ENCODE results near the gene ARHGEF3. TPM values are rescaled to one million over a fixed set of nuclear protein-coding genes. Genes with fewer than 3 reads are reported as not detected.
A peak's percentile ranks its signal among the peaks of the same experiment; 100 is the strongest.

Gene ARHGEF3
- total RNA-seq, 1 experiment from 2014 or later = 10.2 TPM

DNA sequence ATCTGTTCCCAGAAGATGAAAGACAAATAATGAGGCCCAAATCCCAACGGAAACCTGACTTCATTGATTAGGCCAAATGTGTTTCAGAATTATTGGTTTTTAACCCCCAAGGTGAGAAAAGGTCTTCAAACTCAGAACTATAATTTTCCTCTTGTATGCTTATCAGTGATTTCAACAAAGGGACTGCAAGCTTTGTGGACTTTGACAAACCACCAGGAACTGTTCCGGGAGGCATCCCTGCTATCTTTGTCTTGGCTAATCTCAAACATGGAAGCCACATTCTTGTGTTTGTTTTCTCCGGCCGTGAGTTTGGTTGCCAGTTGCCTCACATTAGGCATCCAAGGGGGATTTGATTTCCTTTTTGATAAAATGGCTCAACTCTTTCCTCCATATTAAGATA lies 19.5 kb downstream of the ARHGEF3 start:
- BruUV-seq (replicated peaks) = no TSS peak
- DNase-seq = peak; percentile 53 to 64

DNA sequence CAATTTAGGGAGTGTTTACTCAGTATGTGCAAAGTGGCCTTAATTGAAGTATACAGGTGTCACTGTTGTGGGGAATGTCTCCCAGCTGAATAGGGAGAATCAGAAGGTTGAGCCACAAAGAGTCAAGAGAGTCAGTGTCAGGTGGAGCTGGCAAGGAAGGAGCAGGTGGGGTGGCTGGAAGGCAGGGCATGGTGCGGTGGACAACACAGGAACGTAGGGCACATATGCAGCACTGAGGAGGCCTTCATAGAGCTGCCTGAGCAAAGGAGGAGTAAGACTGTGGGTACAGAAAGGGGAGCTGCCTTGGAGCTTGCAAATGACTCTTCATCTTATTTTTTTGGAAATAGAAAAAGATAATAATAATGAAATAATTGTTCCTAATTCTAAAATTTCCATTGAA lies 20.0 kb downstream of the ARHGEF3 start:
- no peaks in the 10 kb centered on the region for H3K27me3 ChIP-seq (replicated peaks; ENCODE audit: control insufficient read depth, insufficient read depth, low read length)
- Mint-ChIP-seq H3K36me3 (ENCODE audit: insufficient read depth, unreplicated experiment) (no peaks in the 10 kb centered on the region), H3K4me1 (ENCODE audit: low read depth, unreplicated experiment) (peaks cover 25% of the 10 kb centered on the region), H3K9me3 (ENCODE audit: unreplicated experiment) (no peaks in the 10 kb centered on the region), H3K27me3 (ENCODE audit: insufficient read depth, unreplicated experiment) (no peaks in the 10 kb centered on the region), H3K4me3 (ENCODE audit: unreplicated experiment) (no peak overlapping the region), H3K27ac (ENCODE audit: unreplicated experiment) (peak overlapping the region; percentile 14)
- intact Hi-C loops (cut with micrococcal nuclease; ENCODE audit: unreplicated experiment) = no loop called here
- CTCF ChIA-PET = interaction anchor here (0.7 to 1.4 kb wide), 3 partner anchors 18 to 79 kb away, joined by 3 to 11 read pairs (median 8); partner anchors contain the start of gene ARHGEF3
- no peaks in the 10 kb centered on the region for H3K36me3 ChIP-seq (ENCODE audit: control insufficient read depth, insufficient read depth, low read length)
- H3K4me1 ChIP-seq = peaks cover 23% of the 10 kb centered on the region
- no peak overlapping the region for H3K4me3 ChIP-seq (ENCODE audit: low read depth, low read length)
- H3K9me3 ChIP-seq = no peaks in the 10 kb centered on the region
- no TSS peak for BruUV-seq (replicated peaks)
- POLR2A ChIA-PET = no interaction called here
- TF ChIP-seq CTCF (IDR thresholded peaks at IDR 0.05; ENCODE audit: insufficient read depth in 1 of 2, low read depth in 1 of 2, low read length in 1 of 2, severe bottlenecking in 1 of 2, unreplicated experiment in 1 of 2) = no peak
- no peak for DNase-seq

More for the DNA sequence above, 19.5 kb downstream of the ARHGEF3 start:
- TF ChIP-seq CTCF (IDR thresholded peaks at IDR 0.05; ENCODE audit: insufficient read depth in 1 of 2, low read depth in 1 of 2, low read length in 1 of 2, severe bottlenecking in 1 of 2, unreplicated experiment in 1 of 2) = no peak
- Histone ChIP-seq H3K9me3 (no peaks in the 10 kb centered on the region), H3K4me3 (ENCODE audit: low read depth, low read length) (no peak overlapping the region), H3K27me3 (replicated peaks; ENCODE audit: control insufficient read depth, insufficient read depth, low read length) (no peaks in the 10 kb centered on the region), H3K4me1 (peaks cover 23% of the 10 kb centered on the region), H3K36me3 (ENCODE audit: control insufficient read depth, insufficient read depth, low read length) (no peaks in the 10 kb centered on the region)
- Mint-ChIP-seq H3K9me3 (ENCODE audit: unreplicated experiment) (no peaks in the 10 kb centered on the region), H3K4me1 (ENCODE audit: low read depth, unreplicated experiment) (peaks cover 25% of the 10 kb centered on the region), H3K27me3 (ENCODE audit: insufficient read depth, unreplicated experiment) (no peaks in the 10 kb centered on the region), H3K4me3 (ENCODE audit: unreplicated experiment) (no peak overlapping the region), H3K27ac (ENCODE audit: unreplicated experiment) (peak overlapping the region; percentile 40), H3K36me3 (ENCODE audit: insufficient read depth, unreplicated experiment) (no peaks in the 10 kb centered on the region)
- ChIA-PET POLR2A (no interaction called here), CTCF (interaction anchor here (0.7 to 1.4 kb wide), 3 partner anchors 17 to 80 kb away, joined by 3 to 11 read pairs (median 8); partner anchors contain the start of gene ARHGEF3)
- intact Hi-C loops (cut with micrococcal nuclease; ENCODE audit: unreplicated experiment) = no loop called here

DNA sequence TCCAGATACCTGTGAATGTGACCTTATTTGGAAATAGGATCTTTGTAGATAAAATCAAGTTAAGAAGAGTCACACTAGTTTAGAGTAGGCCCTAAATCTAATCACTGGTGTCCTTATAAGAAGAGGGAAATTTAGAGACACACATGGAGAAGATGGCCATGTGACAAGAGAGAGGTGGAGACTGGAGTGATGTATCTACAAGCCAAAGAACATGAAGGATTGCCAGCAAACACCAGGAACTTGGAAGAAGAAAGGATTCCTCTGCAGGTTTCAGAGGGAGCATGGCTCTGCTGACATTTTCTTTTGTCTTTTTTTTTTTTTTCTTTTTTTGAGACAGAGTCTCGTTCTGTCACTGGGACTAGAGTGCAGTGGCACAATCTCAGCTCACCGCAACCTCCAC lies 20.8 kb downstream of the ARHGEF3 start:
- BruUV-seq (replicated peaks) = no TSS peak
- intact Hi-C loops (cut with micrococcal nuclease; ENCODE audit: unreplicated experiment) = no loop called here
- peak overlapping the region; percentile 17 for H3K27ac Mint-ChIP-seq (ENCODE audit: unreplicated experiment)
- no peaks in the 10 kb centered on the region for H3K36me3 Mint-ChIP-seq (ENCODE audit: insufficient read depth, unreplicated experiment)
- Histone ChIP-seq H3K4me3 (ENCODE audit: low read depth, low read length) (no peak overlapping the region), H3K4me1 (peaks cover 23% of the 10 kb centered on the region), H3K27me3 (replicated peaks; ENCODE audit: control insufficient read depth, insufficient read depth, low read length) (no peaks in the 10 kb centered on the region), H3K36me3 (ENCODE audit: control insufficient read depth, insufficient read depth, low read length) (no peaks in the 10 kb centered on the region), H3K9me3 (no peaks in the 10 kb centered on the region)
- ChIA-PET POLR2A (no interaction called here), CTCF (interaction anchor here (1.2 to 1.4 kb wide), 2 partner anchors 21 to 78 kb away, joined by 8 to 11 read pairs; partner anchors contain the start of gene ARHGEF3)
- no peaks in the 10 kb centered on the region for H3K9me3 Mint-ChIP-seq (ENCODE audit: unreplicated experiment)
- peaks cover 25% of the 10 kb centered on the region for H3K4me1 Mint-ChIP-seq (ENCODE audit: low read depth, unreplicated experiment)
- no peak for TF ChIP-seq CTCF (IDR thresholded peaks at IDR 0.05; ENCODE audit: insufficient read depth in 1 of 2, low read depth in 1 of 2, low read length in 1 of 2, severe bottlenecking in 1 of 2, unreplicated experiment in 1 of 2)
- no peaks in the 10 kb centered on the region for H3K27me3 Mint-ChIP-seq (ENCODE audit: insufficient read depth, unreplicated experiment)
- no peak for DNase-seq
- no peak overlapping the region for H3K4me3 Mint-ChIP-seq (ENCODE audit: unreplicated experiment)
